K562 (cell line): ENCODE results near the gene NLGN4Y.

Experiments
- CTCF ChIP-seq, 3 experiments: IDR thresholded peaks in 2 of 3; conservative IDR thresholded peaks in 1 of 3; 2 replicates each; pipeline ENCODE4 v1.5.1; 2011 to 2012; ENCODE audit warnings: low read length in 3 of 3, mild to moderate bottlenecking in 3 of 3, control low read depth in 2 of 3, improper control_type of control experiment in 1 of 3, inconsistent platforms in 1 of 3, low read depth in 1 of 3, mixed read lengths in 1 of 3, moderate library complexity in 1 of 3; ENCODE audit not compliant: insufficient read depth in 2 of 3
- NFYB ChIP-seq: IDR thresholded peaks from 2 replicates; pipeline ENCODE4 v1.6.1; 2011; ENCODE audit warnings: mild to moderate bottlenecking, moderate library complexity; ENCODE audit not compliant: insufficient read length; ENCODE audit errors: extremely low read depth
- PURB ChIP-seq: sonication (generic); formaldehyde crosslinking; IDR thresholded peaks from 2 replicates; pipeline ENCODE4 v1.9.0; 2021; ENCODE audit warnings: low read depth, mild to moderate bottlenecking, missing genetic modification reagents
- ZNF354B ChIP-seq: fragments of 250-450 bp; sonication (Bioruptor Pico); IDR thresholded peaks from 2 replicates; pipeline ENCODE4 v1.4.0; 2020

- TF ChIP-seq PURB (CRISPR knock-in tag) (no peak), ZNF354B (CRISPR knock-in tag) (no peak), CTCF (IDR thresholded peaks at IDR 0.05 in 2 of 3, conservative IDR thresholded peaks at IDR 0.05 in 1 of 3; ENCODE audit: insufficient read depth in 2 of 3, low read depth in 1 of 3, low read length in 3 of 3) (no peak), NFYB (no peak)
Observed at GRCh38 chrY:14802125-14802524, 277.8 kb downstream of the NLGN4Y start.
